HG02943 (cell line): ENCODE data around the gene VPS35.

Experiments used
- ATAC-seq: cut with Tn5 transposase; IDR thresholded peaks from one replicate; pipeline ENCODE4 v1.9.1; 2021; ENCODE audit warnings: mild to moderate bottlenecking, low read depth, moderate library complexity; ENCODE audit not compliant: unreplicated experiment

Gene VPS35

GRCh38 chr16:46620266-46621005, 68.5 kb downstream of the VPS35 start:
- ATAC-seq, result no peak

GRCh38 chr16:46618516-46618915, 70.5 kb downstream of the VPS35 start:
- ATAC-seq, result no peak

GRCh38 chr16:46614006-46614405, 75.0 kb downstream of the VPS35 start:
- no peak for ATAC-seq

GRCh38 chr16:46613352-46613751, 75.6 kb downstream of the VPS35 start:
- ATAC-seq, result no peak

GRCh38 chr16:46612121-46612520, 76.9 kb downstream of the VPS35 start:
- ATAC-seq, result no peak

- ATAC-seq, result no peak
Measured at GRCh38 chr16:46607529-46607928, 81.4 kb downstream of the VPS35 start.

- ATAC-seq, result no peak
Measured at GRCh38 chr16:46606231-46606630, 82.7 kb downstream of the VPS35 start.
